Mucosa of stomach (tissue), 1 donor: ENCODE data around the gene SCFD2.
"Not testable (repeated sequence)": the region's sequence is repeated elsewhere in the genome, so short reads cannot be mapped to it uniquely, and the experiment has no call there.

ENCODE experiments used
- H3K27me3 ChIP-seq: one replicate; pipeline ENCODE4 v1.7.0; 2013; ENCODE audit warnings: mild to moderate bottlenecking, low read length; ENCODE audit not compliant: control insufficient read depth, insufficient read depth
- H3K36me3 ChIP-seq: one replicate; pipeline ENCODE4 v1.7.0; 2013; ENCODE audit warnings: low read length; ENCODE audit not compliant: control insufficient read depth, insufficient read depth
- H3K4me1 ChIP-seq: one replicate; pipeline ENCODE4 v1.7.0; 2013; ENCODE audit warnings: mild to moderate bottlenecking, low read length; ENCODE audit not compliant: control insufficient read depth, insufficient read depth
- H3K4me3 ChIP-seq: one replicate; pipeline ENCODE4 v1.7.0; 2013; ENCODE audit warnings: low read length
- H3K9ac ChIP-seq: one replicate; pipeline ENCODE4 v1.7.0; 2013; ENCODE audit warnings: mild to moderate bottlenecking, low read length, moderate library complexity
- H3K9me3 ChIP-seq: one replicate; pipeline ENCODE4 v1.7.0; 2013; ENCODE audit warnings: mild to moderate bottlenecking, low read length, moderate library complexity; ENCODE audit not compliant: control insufficient read depth
- donor health status: Pancreatic carcinoma.

Gene SCFD2

GRCh38 chr4:53193111-53193510 is 172.8 kb downstream of the SCFD2 start:
- no peaks in the 10 kb centered on the region for H3K9me3 ChIP-seq
- no peaks in the 10 kb centered on the region for H3K36me3 ChIP-seq
- no peak overlapping the region for H3K9ac ChIP-seq
- H3K27me3 ChIP-seq, result no peaks in the 10 kb centered on the region
- no peaks in the 10 kb centered on the region for H3K4me1 ChIP-seq
- H3K4me3 ChIP-seq, result no peak overlapping the region

DNA sequence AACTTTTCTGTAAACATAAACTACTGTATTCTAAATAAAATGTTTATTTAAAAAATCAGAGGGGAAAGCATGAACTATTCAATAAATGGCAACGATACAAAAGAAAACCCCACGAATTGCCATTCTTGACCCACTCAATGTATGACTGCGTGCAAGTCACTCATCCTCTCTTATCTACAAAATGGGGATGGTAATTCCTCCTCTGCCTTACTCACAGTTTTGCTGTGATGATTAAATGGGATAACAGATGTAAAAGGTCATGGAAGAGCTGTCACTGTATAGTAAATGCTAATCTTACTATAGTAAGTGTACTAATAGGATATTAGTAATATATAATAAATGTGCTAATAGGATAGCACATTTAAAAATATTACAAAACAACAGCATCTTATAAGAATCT is 173.4 kb downstream of the SCFD2 start:
- no peak overlapping the region for H3K9ac ChIP-seq
- H3K4me1 ChIP-seq, result no peaks in the 10 kb centered on the region
- no peaks in the 10 kb centered on the region for H3K9me3 ChIP-seq
- no peaks in the 10 kb centered on the region for H3K36me3 ChIP-seq
- no peaks in the 10 kb centered on the region for H3K27me3 ChIP-seq
- H3K4me3 ChIP-seq, result no peak overlapping the region

DNA sequence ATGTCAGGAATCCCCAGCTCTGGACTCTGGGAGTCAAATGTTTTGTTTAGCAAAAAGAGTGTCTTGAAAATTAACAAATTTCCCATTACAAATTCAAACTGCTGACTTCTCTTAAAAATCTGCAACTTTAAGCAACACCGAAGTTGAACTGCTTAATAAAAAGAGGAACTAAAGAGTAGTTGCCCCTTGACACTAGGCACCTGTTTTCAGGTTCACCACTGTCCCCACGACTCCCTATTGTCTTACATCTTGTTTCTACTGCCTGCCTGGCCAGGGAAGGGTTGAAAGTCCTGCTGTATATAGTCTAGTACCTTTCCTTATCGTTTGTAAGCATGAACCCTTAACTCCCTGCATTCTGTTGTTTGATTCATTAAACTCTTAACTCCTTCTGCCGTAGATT is 173.9 kb downstream of the SCFD2 start:
- Histone ChIP-seq H3K9ac (no peak overlapping the region), H3K36me3 (no peaks in the 10 kb centered on the region), H3K9me3 (no peaks in the 10 kb centered on the region), H3K27me3 (no peaks in the 10 kb centered on the region), H3K4me1 (no peaks in the 10 kb centered on the region), H3K4me3 (no peak overlapping the region)

- Histone ChIP-seq H3K36me3 (no peaks in the 10 kb centered on the region), H3K27me3 (no peaks in the 10 kb centered on the region), H3K9me3 (no peaks in the 10 kb centered on the region), H3K9ac (no peak overlapping the region), H3K4me3 (no peak overlapping the region), H3K4me1 (no peaks in the 10 kb centered on the region)
Observed at GRCh38 chr4:53189011-53189410, 176.8 kb downstream of the SCFD2 start.

DNA sequence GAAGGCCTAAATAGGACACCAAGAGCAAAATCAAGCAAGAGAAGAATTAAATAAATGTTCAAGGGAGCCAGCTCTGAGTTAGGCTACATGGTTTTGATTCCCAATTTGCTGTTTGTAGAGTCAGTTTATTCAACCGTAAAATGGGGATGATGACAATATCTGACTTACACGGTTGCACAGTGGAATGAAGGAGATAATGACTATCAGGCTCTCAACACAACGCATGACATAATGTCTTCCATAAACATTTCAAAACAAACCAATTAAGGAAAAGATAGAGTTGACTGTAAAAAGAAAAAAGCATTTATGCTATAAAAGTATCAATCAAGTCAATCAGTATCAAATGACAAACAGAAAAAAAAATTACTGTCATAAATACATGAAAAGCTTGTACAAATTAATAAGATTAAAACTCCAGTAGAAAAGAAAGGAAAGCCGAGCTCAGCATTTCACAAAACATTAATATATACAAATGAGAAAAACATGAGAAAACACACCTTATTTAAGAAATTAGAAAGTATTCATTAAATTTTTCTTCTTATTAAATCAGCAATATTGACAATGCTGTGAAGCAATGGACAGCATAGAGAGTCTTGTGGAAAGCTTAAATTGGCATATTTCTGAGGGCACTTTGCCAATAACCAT is 179.0 kb downstream of the SCFD2 start:
- no peaks in the 10 kb centered on the region for H3K9me3 ChIP-seq
- H3K4me1 ChIP-seq, result no peaks in the 10 kb centered on the region
- H3K27me3 ChIP-seq, result no peaks in the 10 kb centered on the region
- H3K9ac ChIP-seq, result no peak overlapping the region
- no peaks in the 10 kb centered on the region for H3K36me3 ChIP-seq
- no peak overlapping the region for H3K4me3 ChIP-seq

DNA sequence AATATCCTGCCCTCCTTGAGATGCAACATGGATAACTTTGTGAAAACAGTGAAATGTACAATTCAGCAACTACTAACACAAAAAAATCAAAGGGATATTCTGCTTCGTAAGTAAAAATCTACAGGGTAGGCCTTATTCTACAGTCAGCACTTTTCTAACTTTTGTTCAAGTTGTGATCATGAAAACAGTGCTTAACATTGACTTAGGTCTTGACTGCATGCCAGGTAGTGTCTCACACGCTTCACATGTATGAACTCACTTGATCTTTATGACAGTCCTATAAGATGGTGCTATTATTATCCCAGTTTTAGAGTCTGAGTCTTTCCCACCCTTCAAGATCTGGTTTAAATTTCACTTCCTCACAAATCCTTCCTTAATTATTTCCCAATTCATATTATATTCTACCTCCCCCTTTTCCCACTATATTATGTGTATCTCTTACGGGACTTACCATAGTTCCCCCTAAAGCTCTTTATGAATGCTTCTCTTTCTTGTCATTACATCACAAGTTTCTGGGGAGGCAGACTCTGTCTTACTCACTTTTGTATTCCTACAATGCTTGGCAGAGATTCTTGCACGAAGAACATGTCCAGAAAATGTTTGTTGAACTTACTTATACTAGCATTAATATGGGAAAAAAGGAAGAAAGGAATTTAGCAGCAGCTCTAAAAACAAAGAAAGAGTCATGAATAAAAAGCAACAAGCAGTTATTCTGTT is 179.8 kb downstream of the SCFD2 start:
- Histone ChIP-seq H3K36me3 (no peaks in the 10 kb centered on the region), H3K9me3 (no peaks in the 10 kb centered on the region), H3K27me3 (no peaks in the 10 kb centered on the region), H3K9ac (no peak overlapping the region), H3K4me3 (no peak overlapping the region), H3K4me1 (no peaks in the 10 kb centered on the region)

DNA sequence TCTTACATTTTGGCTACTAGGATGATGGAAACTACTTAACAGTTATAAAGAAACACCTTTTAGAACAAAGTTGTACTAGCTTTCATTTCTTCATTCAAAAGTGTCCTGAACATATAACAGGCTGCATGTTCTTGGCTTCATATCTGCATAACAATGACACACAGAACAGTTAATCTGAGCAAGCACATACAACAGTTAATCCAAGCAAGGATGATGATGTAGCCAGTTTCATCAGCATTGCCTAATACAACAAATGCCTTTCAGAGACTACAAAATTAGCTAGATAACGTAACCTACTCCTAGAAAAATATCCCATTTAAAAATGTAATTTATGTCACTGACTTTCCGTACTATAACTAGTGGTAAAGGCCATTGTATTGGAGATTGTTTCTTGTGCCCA is 182.1 kb downstream of the SCFD2 start:
- H3K9me3 ChIP-seq, result no peaks in the 10 kb centered on the region
- H3K36me3 ChIP-seq, result no peaks in the 10 kb centered on the region
- no peaks in the 10 kb centered on the region for H3K4me1 ChIP-seq
- H3K4me3 ChIP-seq, result no peak overlapping the region
- no peaks in the 10 kb centered on the region for H3K27me3 ChIP-seq
- H3K9ac ChIP-seq, result no peak overlapping the region

DNA sequence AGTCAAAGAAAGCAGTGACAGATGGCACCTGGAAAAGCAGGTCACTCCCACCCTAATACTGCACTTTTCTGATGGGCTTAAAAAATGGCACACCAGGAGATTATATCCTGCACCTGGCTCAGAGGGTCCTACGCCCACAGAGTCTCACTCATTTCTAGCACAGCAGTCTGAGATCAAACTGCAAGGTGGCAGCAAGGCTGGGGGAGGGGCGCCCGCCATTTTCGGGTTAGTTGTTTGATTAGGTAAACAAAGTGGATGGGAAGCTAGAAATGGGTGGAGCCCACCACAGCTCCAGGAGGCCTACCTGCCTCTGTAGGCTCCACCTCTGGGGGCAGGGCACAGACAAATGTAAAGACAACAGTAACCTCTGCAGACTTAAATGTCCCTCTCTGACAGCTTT is 188.1 kb downstream of the SCFD2 start:
- not testable (repeated sequence) for H3K27me3 ChIP-seq, H3K9ac ChIP-seq, H3K4me1 ChIP-seq, H3K36me3 ChIP-seq, H3K9me3 ChIP-seq, H3K4me3 ChIP-seq

- Histone ChIP-seq H3K4me1 (no peaks in the 10 kb centered on the region), H3K27me3 (no peaks in the 10 kb centered on the region), H3K9ac (no peak overlapping the region), H3K9me3 (no peaks in the 10 kb centered on the region), H3K36me3 (no peaks in the 10 kb centered on the region), H3K4me3 (no peak overlapping the region)
Observed at GRCh38 chr4:53175640-53176039, 190.2 kb downstream of the SCFD2 start.

DNA sequence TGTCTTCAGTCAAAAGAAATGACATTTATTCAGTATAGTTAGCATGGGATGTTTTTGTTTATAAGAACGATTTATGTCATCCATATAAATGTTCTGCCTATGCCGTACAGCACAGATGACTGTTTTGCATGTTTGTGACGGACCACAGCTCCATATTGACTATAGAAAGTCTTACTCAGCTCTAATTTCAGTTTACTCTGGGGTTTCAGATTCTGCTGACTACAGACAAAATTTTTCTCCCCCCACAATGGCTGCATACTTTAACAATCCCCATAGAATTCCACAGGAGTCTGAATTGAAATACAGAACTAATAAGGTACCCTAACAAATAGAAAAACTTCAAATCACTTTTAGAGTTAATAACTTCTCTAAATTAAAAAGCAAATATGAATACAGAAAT is 191.0 kb downstream of the SCFD2 start:
- Histone ChIP-seq H3K4me3 (no peak overlapping the region), H3K4me1 (no peaks in the 10 kb centered on the region), H3K9me3 (no peaks in the 10 kb centered on the region), H3K36me3 (no peaks in the 10 kb centered on the region), H3K27me3 (no peaks in the 10 kb centered on the region), H3K9ac (no peak overlapping the region)

DNA sequence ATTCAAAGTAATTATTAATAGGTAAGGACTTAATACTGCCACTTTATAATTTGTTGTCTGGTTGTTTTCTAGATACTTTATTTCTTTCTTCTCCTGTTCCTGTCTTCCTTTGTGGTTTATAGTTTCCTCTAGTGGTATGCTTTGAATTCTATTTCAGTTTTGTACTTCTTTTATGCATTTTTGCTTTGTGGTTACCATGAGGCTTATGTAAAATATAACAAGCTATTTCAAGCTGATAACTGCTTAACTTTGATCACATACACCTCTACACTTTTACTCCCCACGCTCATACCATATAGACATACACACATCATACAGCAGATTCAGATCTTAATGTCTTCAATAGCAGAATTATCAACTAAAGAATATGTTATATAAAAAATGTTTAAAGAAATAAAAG is 192.3 kb downstream of the SCFD2 start:
- Histone ChIP-seq H3K36me3 (no peaks in the 10 kb centered on the region), H3K9me3 (no peaks in the 10 kb centered on the region), H3K4me3 (no peak overlapping the region), H3K9ac (no peak overlapping the region), H3K27me3 (no peaks in the 10 kb centered on the region), H3K4me1 (no peaks in the 10 kb centered on the region)

GRCh38 chr4:53171797-53172196 is 194.1 kb downstream of the SCFD2 start:
- no peaks in the 10 kb centered on the region for H3K9me3 ChIP-seq
- H3K9ac ChIP-seq, result no peak overlapping the region
- no peaks in the 10 kb centered on the region for H3K4me1 ChIP-seq
- H3K36me3 ChIP-seq, result no peaks in the 10 kb centered on the region
- H3K4me3 ChIP-seq, result no peak overlapping the region
- no peaks in the 10 kb centered on the region for H3K27me3 ChIP-seq
